ENCODE measurements around the gene DNAJA4. TPM values are rescaled to one million over a fixed set of nuclear protein-coding genes. Genes with fewer than 3 reads are reported as not detected.

DNAJA4 gene
- total RNA-seq, 2 experiments from 2014 or later, result 47.0 to 48.5 TPM

DNA sequence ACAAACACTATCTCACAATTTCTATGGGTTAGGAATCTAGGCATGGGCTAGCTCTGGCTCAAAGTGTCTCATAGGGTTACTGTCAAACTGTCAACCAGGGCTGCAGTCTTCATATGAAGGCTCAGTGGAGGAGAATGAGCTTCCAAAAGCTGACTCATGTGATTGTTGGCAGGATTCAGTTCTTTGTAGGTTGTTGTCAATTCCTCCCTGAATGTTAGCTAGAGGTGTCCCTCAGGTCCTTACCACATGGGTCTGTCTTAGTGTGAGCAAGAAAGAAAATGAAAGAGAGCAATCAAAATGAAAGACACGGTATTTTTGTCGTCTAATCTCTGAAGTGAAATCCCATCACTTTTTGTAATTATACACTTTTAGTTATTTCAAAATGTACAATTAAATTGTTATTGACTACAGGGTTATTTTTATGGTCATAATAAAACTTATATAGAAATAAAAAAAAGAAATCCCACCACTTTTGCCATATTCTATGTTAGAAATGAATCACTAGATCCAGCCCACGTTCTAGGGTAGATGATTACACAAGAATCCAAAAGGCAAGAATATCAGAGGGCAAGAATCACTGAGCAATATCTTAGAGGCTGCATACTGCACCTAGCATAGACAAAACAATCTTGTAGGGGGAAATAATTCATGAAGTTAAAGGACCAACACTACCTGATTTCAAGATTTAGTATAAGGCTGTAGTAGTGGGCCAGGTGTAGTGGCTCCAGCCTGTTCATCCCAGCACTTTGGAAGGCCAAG is 38.4 kb upstream of the DNAJA4 start:
- H3K27ac Mint-ChIP-seq, result no peak overlapping the region
- H3K36me3 ChIP-seq (ENCODE audit: insufficient read depth, low read length), result no peaks in the 10 kb centered on the region
- H3K4me3 Mint-ChIP-seq, result no peak overlapping the region
- H3K9me3 Mint-ChIP-seq, result no peaks in the 10 kb centered on the region
- H3K27ac ChIP-seq (ENCODE audit: low read depth in 1 of 2, low read length in 2 of 2), result no peak overlapping the region
- H3K4me3 ChIP-seq (ENCODE audit: low read length), result no peak overlapping the region
- no peaks in the 10 kb centered on the region for H3K9me3 ChIP-seq (ENCODE audit: control insufficient read depth in 1 of 2, insufficient read depth in 1 of 2, low read length in 2 of 2)
- H3K27me3 ChIP-seq (ENCODE audit: control insufficient read depth in 1 of 2, insufficient read depth in 2 of 2, low read length in 2 of 2), result no peaks in the 10 kb centered on the region
- ATAC-seq (ENCODE audit: poor library complexity), result no peak
- no peaks in the 10 kb centered on the region for H3K36me3 Mint-ChIP-seq (ENCODE audit: low read depth)
- ChIA-PET POLR2A (no interaction called here), CTCF (no interaction called here)
- TF ChIP-seq, protein P1, sequence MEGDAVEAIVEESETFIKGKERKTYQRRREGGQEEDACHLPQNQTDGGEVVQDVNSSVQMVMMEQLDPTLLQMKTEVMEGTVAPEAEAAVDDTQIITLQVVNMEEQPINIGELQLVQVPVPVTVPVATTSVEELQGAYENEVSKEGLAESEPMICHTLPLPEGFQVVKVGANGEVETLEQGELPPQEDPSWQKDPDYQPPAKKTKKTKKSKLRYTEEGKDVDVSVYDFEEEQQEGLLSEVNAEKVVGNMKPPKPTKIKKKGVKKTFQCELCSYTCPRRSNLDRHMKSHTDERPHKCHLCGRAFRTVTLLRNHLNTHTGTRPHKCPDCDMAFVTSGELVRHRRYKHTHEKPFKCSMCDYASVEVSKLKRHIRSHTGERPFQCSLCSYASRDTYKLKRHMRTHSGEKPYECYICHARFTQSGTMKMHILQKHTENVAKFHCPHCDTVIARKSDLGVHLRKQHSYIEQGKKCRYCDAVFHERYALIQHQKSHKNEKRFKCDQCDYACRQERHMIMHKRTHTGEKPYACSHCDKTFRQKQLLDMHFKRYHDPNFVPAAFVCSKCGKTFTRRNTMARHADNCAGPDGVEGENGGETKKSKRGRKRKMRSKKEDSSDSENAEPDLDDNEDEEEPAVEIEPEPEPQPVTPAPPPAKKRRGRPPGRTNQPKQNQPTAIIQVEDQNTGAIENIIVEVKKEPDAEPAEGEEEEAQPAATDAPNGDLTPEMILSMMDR (IDR thresholded peaks at IDR 0.05), result no peak
- no peak for DNase-seq
- peaks cover 4% of the 10 kb centered on the region for H3K4me1 ChIP-seq (ENCODE audit: insufficient read depth, low read length)
- intact Hi-C loops (cut with DNase I, micrococcal nuclease), result no loop called here
- H3K4me1 Mint-ChIP-seq (ENCODE audit: low read depth), result peaks cover 4% of the 10 kb centered on the region
- no peaks in the 10 kb centered on the region for H3K27me3 Mint-ChIP-seq

DNA sequence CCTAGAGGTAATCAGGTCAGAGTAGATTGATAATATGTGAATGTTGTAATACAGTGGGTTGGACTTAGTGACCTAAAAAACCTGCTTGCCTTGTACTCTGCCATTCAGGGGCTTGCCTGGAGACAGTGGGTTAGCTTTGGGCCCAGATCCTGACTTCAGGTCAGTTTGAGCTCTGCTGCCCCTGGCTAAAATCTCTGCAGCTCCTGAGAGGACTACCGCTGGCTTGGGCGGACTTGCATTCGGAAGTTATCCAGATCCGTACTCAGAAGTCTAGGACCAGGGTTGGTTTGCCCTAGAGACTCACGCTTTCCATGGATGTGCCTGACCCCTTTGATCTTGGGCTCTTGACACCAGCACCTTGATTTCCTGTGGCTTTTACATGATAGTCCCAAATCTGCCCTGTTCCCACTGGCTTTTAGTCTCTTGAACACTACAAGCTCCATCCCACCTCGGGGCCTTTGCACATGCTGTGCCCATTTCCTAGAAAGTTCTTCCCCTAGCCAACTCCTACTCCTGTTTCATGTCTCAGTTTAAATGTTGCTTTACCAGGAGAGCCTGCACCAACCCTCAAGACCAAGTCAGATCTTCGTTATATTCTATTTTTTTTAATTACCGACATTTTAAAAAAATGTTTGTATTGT is 35.9 kb upstream of the DNAJA4 start:
- intact Hi-C loops (cut with DNase I, micrococcal nuclease), result no loop called here

DNA sequence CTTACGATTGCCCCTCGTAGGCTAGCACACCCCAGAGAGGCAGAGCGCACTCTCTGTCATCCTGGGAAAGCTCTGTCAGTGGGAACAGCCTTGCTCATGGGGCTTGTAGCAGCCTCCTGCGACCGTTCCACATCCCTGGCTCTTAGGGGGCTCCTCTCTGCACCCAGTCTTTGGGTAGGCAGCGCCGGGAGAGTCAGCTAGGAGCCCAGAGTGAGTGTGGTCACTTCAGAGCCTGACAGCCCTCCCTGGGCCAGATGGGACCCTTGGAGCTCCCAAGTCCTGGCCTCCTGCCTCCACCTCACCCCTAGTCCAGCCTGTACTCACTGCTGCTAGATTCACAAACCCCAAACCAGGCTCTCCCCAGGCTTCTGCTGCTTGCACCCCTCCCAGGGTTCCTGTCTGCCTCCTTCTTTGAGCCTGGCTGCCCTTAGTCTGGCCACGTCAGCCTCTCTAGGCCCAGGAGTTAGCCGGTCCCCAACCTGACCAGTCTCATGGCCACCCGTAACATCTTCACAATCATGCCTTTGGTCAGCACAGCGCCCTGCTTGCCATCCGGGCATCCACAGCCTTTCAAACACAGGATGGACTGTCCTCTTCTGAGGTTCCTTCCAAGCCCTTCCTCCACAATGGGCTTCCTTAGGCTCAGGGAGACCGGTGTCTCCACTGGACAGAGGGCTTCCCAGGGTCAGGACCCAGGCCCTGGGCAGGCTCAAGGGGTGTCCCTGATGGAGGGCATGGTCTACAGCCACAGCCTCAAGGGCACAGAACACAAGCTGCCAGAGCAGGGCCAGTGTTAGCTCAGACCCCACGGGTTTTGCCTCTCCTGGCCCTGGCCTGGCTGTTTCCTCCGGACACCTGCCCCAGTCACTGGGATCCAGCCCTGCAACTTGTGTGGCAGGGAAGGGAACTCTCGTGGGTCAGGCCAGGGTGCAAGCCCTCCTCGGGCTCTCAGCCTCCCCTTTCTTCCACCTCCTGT is 34.6 kb upstream of the DNAJA4 start:
- CTCF ChIA-PET, result no interaction called here
- ATAC-seq (ENCODE audit: poor library complexity) (no peak), DNase-seq (no peak)
- H3K27ac ChIP-seq (ENCODE audit: low read depth in 1 of 2, low read length in 2 of 2), result no peak overlapping the region
- TF ChIP-seq, protein P1 (IDR thresholded peaks at IDR 0.05), result no peak
- no peaks in the 10 kb centered on the region for H3K4me1 ChIP-seq (ENCODE audit: insufficient read depth, low read length)
- no peaks in the 10 kb centered on the region for H3K9me3 Mint-ChIP-seq
- H3K27me3 ChIP-seq (ENCODE audit: control insufficient read depth in 1 of 2, insufficient read depth in 2 of 2, low read length in 2 of 2), result peaks cover 0 to 2% of the 10 kb centered on the region in 2 experiments
- H3K9me3 ChIP-seq (ENCODE audit: control insufficient read depth in 1 of 2, insufficient read depth in 1 of 2, low read length in 2 of 2), result no peaks in the 10 kb centered on the region
- no peak overlapping the region for H3K4me3 ChIP-seq (ENCODE audit: low read length)
- no peaks in the 10 kb centered on the region for H3K27me3 Mint-ChIP-seq
- peaks cover 4% of the 10 kb centered on the region for H3K4me1 Mint-ChIP-seq (ENCODE audit: low read depth)
- intact Hi-C loops (cut with DNase I, micrococcal nuclease), result no loop called here
- no peaks in the 10 kb centered on the region for H3K36me3 ChIP-seq (ENCODE audit: insufficient read depth, low read length)
- no peak overlapping the region for H3K27ac Mint-ChIP-seq
- H3K4me3 Mint-ChIP-seq, result no peak overlapping the region
- POLR2A ChIA-PET, result no interaction called here
- H3K36me3 Mint-ChIP-seq (ENCODE audit: low read depth), result no peaks in the 10 kb centered on the region

More for the DNA sequence above, 35.9 kb upstream of the DNAJA4 start:
- no peak for ATAC-seq (ENCODE audit: poor library complexity)
- ChIA-PET POLR2A (no interaction called here), CTCF (no interaction called here)
- Histone ChIP-seq H3K4me1 (ENCODE audit: insufficient read depth, low read length) (peaks cover 4% of the 10 kb centered on the region), H3K4me3 (ENCODE audit: low read length) (no peak overlapping the region), H3K27ac (ENCODE audit: low read depth in 1 of 2, low read length in 2 of 2) (no peak overlapping the region), H3K27me3 (ENCODE audit: control insufficient read depth in 1 of 2, insufficient read depth in 2 of 2, low read length in 2 of 2) (no peaks in the 10 kb centered on the region), H3K9me3 (ENCODE audit: control insufficient read depth in 1 of 2, insufficient read depth in 1 of 2, low read length in 2 of 2) (no peaks in the 10 kb centered on the region), H3K36me3 (ENCODE audit: insufficient read depth, low read length) (no peaks in the 10 kb centered on the region)
- TF ChIP-seq, protein P1 (IDR thresholded peaks at IDR 0.05), result no peak
- Mint-ChIP-seq H3K9me3 (no peaks in the 10 kb centered on the region), H3K27ac (no peak overlapping the region), H3K4me3 (no peak overlapping the region), H3K27me3 (no peaks in the 10 kb centered on the region), H3K4me1 (ENCODE audit: low read depth) (peaks cover 4% of the 10 kb centered on the region), H3K36me3 (ENCODE audit: low read depth) (no peaks in the 10 kb centered on the region)
- no peak for DNase-seq
